IPS-18c (cell line): ENCODE measurements around the gene MEPCE.
A peak's percentile ranks its signal among the peaks of the same experiment; 100 is the strongest.

ENCODE experiments used
- H3K4me3 ChIP-seq: 2 replicates; pipeline ENCODE4 v1.7.0; 2013; ENCODE audit warnings: low read depth, mild to moderate bottlenecking, low read length, moderate library complexity; ENCODE audit not compliant: insufficient read depth
- H3K9me3 ChIP-seq: one replicate; pipeline ENCODE4 v1.6.1; 2013; ENCODE audit warnings: mild to moderate bottlenecking, low read length, moderate library complexity; ENCODE audit not compliant: control insufficient read depth, insufficient read depth

MEPCE gene

DNA sequence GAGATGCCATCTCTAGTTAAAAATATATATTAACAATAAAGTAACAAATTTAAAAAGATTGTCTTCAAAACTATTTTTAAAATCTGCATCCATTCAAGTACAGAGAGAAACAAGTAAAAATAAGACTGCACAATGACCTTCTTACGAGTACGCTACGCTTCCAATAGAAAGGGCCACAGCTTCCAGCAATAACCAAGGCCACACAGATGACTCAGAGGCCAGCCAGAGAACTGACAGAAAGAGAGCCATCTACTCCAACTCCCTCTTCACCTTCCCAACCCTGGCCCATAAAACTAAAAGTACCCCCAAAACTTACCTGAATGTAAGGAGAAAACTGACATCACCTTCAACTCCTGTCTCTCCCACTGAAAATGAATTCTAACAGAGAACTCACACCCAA lies 29.6 kb upstream of the MEPCE start:
- Histone ChIP-seq H3K9me3 (no peaks in the 10 kb centered on the region), H3K4me3 (no peak overlapping the region)

- H3K4me3 ChIP-seq: no peak overlapping the region
- H3K9me3 ChIP-seq: no peaks in the 10 kb centered on the region
These were observed 29.0 kb upstream of the MEPCE start for GRCh38 chr7:100400656-100401055.

- H3K4me3 ChIP-seq: no peak overlapping the region
- H3K9me3 ChIP-seq: no peaks in the 10 kb centered on the region
These were observed 27.8 kb upstream of the MEPCE start for GRCh38 chr7:100401811-100402210.

GRCh38 chr7:100402241-100402640 lies 27.4 kb upstream of the MEPCE start:
- Histone ChIP-seq H3K4me3 (no peak overlapping the region), H3K9me3 (no peaks in the 10 kb centered on the region)

DNA sequence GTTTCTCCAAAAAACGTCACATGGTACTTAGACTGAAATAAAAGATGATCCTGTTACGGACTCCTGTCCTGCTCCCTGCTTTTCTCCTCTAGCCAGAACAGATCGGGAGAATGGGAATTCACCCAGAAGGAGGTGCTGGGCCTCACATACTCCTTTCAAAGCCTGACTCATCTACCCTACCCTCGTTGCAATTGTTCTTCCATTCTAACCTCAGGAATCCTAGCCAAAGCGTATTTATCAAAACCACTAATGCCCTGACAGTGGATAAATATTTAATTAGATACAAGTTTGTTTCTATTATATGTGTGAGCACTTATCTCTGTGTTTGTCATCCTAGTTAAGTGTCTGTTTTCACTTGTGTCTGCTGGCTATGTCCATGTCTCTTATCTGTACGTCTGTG lies 22.9 kb upstream of the MEPCE start:
- Histone ChIP-seq H3K4me3 (no peak overlapping the region), H3K9me3 (no peaks in the 10 kb centered on the region)

- no peak overlapping the region for H3K4me3 ChIP-seq
- H3K9me3 ChIP-seq: no peaks in the 10 kb centered on the region
These were observed 22.1 kb upstream of the MEPCE start for GRCh38 chr7:100407285-100408180.

DNA sequence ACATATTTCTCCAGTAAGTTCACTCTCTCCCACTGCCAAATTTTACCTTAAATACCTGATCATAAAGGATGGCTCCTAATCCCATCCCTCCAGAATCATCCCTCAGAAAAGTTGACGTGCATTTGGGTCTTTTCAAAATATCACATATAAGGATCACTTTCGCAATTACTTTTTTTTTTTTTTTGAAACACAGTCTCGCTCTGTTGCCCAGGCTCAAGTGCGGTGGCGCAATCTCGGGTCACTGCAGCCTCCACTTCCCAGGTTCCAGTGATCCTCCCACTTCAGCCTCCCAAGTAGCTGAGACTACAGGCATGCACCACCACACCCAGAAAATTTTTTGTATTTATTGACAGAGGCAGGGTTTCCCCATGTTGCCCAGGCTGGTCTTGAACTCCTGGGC lies 18.5 kb upstream of the MEPCE start:
- no peaks in the 10 kb centered on the region for H3K9me3 ChIP-seq
- no peak overlapping the region for H3K4me3 ChIP-seq

DNA sequence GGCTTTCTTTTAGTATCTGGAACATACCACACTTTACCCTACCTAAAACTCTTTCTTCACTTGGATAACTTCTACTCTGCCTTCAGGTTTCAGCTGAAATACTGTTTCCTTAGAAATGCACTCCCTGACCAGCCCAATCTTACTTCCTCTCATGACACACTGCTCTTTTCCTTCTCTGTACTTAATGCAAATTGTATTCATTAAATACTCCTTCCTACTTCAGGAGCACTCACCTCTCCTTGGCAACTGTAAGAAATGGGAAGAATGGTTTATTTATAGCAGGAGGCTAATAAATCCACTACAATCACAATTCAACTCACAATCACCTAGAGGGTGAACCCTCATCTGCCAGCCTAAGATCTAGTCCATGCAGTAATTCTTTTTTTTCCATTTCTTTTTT lies 16.3 kb upstream of the MEPCE start:
- no peak overlapping the region for H3K4me3 ChIP-seq
- no peaks in the 10 kb centered on the region for H3K9me3 ChIP-seq

DNA sequence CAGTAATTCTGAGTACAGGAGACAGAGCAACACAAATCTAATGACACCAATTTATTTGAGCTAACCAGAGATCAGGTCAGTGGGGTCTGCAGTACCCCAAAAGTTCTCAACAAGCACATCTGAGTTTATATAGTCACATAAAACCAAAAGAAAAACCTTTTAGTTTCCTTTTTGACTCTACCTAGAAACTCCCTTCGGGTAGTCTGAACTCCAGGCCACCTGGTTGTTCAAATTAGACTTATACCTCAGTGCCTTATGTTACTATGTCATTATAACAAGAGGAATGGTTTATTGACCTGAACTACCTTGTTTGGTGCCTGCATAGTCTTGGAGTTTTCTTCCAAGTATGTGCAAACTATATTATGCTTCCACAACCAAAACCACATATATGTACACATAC lies 15.7 kb upstream of the MEPCE start:
- Histone ChIP-seq H3K4me3 (no peak overlapping the region), H3K9me3 (no peaks in the 10 kb centered on the region)

GRCh38 chr7:100415448-100415847 lies 14.2 kb upstream of the MEPCE start:
- no peak overlapping the region for H3K4me3 ChIP-seq
- no peaks in the 10 kb centered on the region for H3K9me3 ChIP-seq

GRCh38 chr7:100418930-100419659 lies 10.5 kb upstream of the MEPCE start:
- Histone ChIP-seq H3K9me3 (no peaks in the 10 kb centered on the region), H3K4me3 (no peak overlapping the region)

DNA sequence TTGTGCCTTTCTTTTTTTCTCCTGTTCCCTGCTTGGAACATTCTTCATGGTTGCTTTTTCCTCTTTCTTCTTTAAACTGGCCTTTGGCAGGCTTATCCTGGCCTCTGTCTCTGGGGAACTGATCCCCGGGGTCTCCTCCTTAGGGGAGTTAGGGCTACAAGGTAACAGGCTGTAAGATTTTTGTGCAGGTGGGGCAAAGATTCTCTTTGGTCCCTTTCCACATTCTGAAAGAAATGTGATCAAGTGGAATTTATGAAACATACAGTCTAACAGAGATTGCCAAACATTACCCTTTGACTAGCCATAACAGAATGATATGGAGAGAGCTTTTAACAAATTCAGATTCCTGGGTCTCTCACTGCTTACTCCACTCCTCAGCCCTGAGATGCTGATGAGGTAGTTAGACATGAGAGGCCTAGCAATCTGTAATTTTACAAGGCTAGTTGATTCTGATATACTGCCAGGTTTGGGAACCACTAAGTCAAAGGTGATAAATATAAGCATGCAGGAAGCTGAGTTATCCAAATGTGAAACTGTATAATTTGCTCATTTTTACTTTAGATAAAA lies 9.9 kb upstream of the MEPCE start:
- Histone ChIP-seq H3K9me3 (no peaks in the 10 kb centered on the region), H3K4me3 (no peak overlapping the region)

DNA sequence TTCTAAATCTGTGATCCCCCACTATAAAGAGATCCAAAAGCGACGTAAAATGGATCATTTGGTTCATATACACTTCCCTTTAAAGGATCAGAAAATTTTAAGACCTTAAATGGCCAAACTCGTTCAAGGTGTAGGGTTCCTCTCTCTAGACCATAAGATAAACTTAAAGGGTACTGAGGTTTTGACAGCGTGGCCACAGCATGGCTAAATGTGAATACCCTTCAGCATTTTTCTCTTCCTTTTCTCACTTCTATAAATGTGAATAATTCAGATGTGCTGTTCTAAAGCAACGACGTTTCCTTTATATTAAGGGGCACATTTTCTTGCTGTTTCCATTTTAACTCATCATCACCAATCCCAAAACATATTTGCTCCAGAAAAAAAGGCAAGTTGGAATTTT lies 6.3 kb upstream of the MEPCE start:
- H3K9me3 ChIP-seq: peaks cover 5% of the 10 kb centered on the region

GRCh38 chr7:100425347-100425746 lies 4.3 kb upstream of the MEPCE start:
- Histone ChIP-seq H3K4me3 (no peak overlapping the region), H3K9me3 (peaks cover 5% of the 10 kb centered on the region)

More for the DNA sequence above, 6.3 kb upstream of the MEPCE start:
- H3K4me3 ChIP-seq: no peak overlapping the region

DNA sequence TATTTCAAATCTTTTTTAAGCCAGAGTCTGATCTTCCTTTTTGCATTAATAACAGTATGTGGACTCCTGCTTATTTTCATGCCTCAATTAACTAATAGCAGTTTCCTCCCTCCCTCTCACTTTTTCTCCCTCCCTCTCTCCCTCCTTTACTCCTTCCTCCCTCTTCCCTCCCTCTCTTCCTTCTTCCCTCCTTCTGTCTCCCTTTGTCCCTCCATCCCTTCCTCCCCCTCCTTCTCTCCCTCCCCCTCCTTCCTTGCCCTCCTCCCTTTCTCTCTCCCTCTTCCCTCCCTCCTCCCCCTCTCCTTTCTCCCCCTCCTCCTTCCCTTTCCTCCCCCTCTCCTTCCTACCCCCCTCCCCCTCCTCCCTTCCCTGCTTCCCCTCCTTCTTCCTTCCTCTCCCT lies 3.1 kb upstream of the MEPCE start:
- H3K9me3 ChIP-seq: peaks cover 5% of the 10 kb centered on the region
- H3K4me3 ChIP-seq: no peak overlapping the region

GRCh38 chr7:100427762-100428198 lies 1.9 kb upstream of the MEPCE start:
- Histone ChIP-seq H3K4me3 (no peak overlapping the region; the same call in 1 of the 2 replicates), H3K9me3 (peaks cover 5% of the 10 kb centered on the region)

DNA sequence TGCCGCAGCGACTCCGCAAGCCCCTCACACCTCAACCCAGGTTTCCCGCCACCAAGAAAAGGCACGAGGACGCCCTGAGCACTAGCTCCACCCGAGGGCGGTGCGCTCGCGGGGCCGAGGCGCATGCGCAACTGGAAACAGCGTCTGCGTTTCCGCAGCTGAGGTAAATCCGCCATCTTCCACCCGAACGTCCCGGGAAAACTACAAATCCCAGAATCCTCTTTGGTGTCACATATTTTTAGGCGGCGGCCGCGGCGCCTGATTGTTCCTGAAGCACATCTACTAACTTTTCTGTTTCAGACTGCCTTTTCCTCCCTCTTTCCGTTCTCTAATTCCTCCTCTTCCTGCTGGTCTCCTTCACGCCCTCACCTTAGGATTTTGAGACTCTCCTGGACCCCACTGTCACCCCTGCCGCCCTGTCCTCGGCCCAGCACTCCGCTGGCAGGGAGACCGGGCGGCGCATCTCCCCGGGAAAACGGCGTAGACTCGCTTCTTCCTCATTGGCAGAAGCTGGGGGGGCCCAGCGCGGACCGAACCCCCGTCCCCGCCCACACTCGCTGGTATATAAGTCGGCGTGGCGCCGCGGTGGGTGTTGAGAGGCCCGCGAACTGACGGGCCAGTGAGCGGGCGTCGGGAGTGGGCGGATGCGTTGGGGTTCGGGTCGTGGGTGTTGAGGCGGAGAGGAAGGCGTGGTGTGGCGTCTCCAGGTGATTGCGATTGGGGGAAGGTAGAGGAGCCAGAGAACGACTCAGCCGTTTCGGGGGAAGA lies 1.2 kb upstream of the MEPCE start, which contains the start of gene ZCWPW1:
ZCWPW1 (minus strand) TSS at position 505 of the 768 bp plus-strand sequence. CDS start 8,054 bp downstream, outside the sequence.
- Histone ChIP-seq H3K9me3 (peaks cover 5% of the 10 kb centered on the region), H3K4me3 (peak within 1 kb of the TSS; percentile 71)
